ENCODE measurements around the gene OBSL1.
A peak's percentile ranks its signal among the peaks of the same experiment; 100 is the strongest.

Gene OBSL1

DNA sequence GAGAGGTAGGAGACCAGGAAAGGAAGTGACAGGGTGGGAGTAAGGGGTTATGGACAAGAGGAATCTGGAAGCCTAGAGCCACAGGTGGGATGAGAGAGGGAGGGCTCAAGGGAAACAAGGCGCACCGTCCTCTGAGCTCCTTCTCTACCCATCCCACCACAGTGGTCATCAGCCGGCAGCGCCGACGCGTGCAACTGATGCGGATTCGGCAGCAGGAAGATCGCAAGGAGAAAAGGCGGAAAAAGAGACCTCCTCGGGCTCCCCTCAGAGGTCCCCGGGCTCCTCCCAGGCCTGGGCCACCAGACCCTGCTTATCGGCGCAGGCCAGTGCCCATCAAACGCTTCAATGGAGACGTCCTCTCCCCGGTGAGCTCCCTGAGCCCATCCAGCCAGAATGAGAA, 22.3 kb downstream of the OBSL1 start:
- DNase-seq: no peak

- DNase-seq: no peak
Measured at GRCh38 chr2:219547621-219548020, 23.7 kb downstream of the OBSL1 start.

- no peak for DNase-seq
Measured at GRCh38 chr2:219545943-219546352, 25.4 kb downstream of the OBSL1 start.

DNA sequence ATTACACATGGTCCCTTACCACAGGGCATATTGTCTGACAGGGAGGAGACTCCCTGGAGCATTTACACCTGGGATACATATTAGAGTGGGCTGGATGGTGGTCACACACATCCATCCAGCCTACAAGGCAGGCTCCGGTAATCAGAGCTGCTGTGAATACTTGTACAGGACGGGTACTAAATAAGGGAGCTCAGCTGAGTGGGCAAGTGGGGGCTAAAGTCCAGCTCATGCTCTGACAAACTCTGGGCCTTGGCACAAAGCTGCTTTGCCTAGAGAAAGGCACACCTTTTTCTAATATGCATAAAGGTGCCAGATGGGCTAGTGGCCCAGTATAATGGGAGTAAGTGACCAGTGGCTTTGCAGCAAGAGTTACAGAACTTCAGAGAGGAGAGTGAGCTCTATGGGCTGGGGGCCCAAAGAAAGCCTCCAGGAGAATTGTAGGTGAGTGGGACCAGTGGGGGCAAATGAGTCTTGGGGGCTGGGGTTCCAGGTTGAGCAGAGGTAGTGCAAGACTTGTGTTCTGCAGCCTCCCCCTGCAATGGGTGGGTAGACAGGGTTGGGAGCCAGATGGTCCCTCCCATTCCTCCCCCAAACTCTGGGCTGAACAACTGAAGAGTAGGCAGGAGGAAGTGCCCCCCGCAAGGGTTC, 25.9 kb downstream of the OBSL1 start:
- no peak for DNase-seq

DNA sequence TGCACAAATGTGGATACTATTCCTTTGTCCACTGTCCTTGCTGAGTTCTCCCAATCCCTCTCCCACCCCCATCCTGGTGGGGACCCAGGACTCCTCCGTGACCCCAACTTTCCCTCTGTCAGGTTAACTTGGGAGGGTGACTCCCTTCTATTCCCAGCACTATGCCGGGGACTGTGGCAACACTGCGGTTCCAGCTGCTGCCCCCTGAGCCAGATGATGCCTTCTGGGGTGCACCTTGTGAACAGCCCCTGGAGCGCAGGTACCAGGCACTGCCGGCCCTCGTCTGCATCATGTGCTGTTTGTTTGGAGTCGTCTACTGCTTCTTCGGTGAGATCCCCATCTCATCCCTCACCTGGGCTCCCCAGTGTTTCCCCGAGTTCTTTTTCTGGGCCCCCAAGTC, 26.8 kb downstream of the OBSL1 start:
- DNase-seq: no peak

DNA sequence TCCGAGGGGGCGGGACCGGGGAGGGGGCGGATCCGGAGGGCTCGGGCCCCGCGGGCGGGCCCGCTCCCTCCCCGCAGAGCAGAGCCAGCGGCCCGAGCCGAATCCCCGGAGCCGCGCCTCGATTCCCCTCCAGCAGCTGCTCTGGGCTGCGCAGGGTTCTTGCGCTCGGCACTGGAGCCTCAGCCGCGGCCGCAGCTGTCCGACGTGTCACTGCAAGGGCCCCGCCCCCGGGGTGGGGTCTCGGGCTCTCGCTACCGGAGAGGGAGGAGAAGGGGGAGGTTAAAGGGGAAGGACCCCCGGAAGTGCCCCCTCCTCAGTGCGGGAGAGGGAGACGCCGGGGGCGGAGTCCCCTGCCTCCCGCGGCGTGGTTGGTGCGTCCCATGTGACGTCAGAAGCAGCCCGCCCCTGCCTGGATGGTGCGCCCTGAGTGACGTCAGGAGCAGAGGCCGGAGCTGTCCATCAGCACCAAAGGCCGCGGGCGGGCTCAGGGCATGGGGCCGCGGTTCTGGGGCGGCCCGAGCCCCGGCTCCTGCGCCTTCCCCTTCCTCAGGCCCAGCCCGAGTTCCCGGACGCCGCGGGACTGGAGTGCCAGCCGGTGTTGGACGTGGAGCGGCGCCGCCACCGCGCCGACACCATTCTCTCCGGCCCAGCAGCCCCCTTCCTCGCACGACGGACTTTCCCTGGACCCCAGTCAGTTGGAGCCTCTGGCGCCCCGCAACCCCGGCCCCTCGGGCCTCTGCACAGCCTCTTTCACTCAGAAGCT, 27.6 kb downstream of the OBSL1 start, which contains the start of the genes CHPF and TMEM198:
TSS of gene CHPF (minus strand) at position 214 of the 763 bp plus-strand sequence. CDS start 271 bp downstream, outside the sequence.
TSS of gene TMEM198 (plus strand) at position 433 of the 763 bp plus-strand sequence. CDS start 700 bp downstream, outside the sequence.
- peak; percentile 90 to 91 for DNase-seq

DNA sequence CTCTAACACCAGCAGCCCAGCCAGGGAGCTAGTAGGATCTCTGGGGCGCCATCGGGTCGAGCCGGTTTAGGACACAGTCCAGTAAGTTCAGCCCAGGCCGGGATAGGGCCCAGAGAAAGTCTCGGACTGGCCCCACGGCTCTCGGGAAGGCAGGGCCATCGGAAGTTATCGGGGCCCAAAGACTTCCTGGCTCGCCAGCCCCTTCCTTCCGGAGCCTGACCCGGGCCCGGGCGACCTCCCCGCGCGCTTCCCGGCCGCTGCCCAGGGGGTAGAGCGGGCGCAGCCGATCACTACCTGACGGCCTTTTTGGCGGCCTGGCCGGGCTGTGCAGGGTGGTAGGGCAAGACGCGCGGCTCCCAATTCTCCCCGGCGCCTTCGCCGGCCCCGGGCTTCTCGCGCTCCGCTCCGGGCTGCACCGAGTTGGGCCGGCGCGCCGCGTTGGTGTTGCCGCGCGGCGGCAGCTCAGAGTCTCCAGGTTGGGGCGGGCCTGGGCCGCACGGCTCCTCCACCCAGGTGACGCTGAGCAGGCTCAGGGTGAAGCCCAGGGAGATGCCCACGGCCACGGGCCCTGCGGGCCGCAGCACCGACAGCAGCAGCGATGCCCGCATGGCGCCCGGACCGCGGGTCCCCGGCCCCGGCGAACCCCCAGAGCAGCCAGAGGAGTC, 28.3 kb downstream of the OBSL1 start:
- DNase-seq: no peak

GRCh38 chr2:219541611-219542180, 29.6 kb downstream of the OBSL1 start:
- DNase-seq: peak; percentile 83 to 88

DNA sequence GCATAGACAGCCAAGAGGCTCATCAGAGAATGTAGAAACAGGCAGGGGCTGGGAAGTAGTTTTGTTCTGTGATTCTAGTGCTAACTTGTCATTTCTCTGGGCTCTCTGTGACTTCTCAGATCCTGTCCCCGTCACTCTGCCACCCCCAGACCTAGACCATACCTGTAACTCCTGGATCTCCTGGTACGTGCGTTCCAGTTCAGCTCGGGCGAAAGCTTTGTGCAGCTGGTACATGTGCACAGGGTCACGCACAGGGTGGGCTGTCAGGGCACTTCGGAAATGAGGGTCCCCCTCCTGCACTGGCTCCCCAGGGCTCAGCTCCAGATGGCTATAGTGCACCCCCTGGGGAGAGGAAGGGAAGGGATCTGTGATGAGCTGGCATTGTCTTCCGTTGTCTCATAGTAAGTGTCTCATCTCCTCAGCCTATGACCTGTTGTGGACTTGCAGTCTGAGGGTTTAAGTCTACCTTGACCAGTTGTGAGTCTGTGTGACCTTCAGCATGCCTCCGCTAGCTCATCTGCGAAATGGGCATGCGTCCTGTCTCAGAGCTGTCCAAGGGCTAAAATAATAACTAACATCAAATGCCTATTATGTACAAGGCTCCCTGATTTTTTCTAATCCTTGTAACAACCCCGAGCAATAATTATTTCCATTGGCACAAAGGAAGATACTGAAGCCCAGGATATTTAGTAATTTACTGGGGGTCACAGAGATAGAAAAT, 30.4 kb downstream of the OBSL1 start:
- DNase-seq: no peak

DNA sequence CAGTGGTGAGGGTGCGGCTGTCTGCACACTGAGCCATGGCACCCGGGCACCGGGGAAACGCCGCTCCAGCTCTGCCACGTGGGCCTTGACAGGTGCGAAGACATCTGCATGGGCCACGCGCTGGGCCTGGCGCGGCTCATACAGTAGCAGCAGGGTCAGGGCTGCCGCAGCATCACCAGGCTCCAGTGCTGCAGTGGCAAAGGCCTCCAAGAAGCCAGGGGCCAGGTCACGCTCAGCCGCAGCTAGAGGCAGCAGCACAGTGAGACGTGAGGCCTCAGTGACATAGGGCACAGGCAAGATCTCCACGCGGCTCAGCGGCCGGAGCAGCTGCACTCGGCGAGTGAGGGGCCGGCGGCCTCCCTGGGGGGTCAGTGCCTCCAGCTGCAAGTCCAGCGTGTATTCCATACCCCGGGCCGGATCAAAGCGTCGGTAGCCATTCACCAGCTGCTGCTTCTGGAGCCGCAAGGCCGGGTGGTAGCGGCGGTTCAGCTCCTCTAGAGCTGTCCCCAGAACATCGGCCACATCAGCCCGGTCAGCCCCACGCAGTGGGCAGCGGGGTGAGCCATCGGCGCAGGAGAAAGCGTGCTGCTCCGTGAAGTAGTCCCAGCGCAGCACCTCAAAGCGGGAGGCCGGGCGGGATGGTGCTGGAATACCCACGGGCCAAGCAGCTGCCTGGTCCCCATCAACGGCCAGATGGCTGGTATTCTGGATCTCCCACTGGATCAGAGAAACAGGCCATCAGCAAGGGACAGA, 31.2 kb downstream of the OBSL1 start:
- DNase-seq: no peak

- DNase-seq: no peak
Measured at GRCh38 chr2:219538956-219539788, 32.2 kb downstream of the OBSL1 start.

DNA sequence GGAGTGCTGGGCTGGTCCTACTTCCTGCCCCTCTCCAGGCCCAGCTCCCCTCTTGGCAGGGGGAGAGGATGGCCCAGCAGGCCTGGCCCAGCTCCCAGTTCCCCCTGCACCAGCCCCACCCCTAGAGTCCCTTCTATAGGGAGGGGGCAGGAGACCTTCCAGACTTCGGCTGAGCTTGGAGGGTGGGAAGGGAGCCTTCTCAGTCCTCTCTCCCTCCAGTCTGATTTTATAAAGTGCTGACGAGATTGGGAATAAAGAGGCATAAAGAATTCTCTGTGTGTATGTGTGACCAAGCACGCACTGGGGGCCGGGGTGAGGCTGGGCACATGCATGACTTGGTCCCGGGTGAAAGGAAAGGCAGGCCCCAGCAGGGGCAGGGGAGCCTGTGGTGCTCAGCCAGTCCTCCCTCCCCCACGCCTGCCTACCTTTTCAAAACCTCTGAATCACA, 32.8 kb downstream of the OBSL1 start:
- DNase-seq: no peak

DNA sequence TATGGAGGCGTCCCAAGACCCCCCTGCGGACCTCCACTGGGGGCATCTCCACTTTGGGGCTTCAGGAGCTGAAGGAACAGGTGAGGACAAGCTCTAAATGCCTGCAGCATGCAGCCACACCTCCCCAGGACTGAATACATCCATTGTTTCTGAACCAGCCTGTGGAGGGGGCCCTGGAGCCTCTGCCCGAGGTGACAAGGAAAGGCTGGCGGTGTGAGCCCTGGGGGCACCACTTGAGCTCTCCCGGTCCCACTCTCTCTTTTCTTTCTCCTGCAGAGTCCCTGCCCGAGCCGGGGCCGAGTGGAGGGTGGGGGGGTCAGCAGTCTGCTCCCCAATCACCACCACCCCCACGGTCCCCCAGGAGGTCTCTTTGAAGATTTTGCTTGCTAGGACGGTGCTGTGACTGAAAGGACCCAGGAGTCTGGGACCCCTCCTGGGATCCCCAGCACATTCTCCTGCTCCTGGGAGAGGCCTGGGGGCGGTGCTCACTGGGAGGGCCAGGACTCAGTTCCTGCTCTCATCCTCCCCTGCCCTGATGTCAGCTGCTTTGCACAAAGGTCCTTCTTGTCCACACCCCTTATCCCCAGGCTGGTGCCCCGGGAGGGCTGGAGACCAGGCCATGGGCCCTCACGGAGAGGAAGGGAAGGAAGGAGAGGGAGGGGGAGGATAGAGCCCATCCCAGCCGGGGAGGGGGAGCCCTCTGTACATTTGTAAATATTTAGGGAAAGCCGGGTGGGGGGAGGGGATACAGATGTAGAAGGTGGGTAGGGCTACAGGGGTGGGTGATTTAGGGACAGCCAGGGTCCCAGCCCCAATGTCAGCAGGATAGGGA, 33.5 kb downstream of the OBSL1 start:
- no peak for DNase-seq

GRCh38 chr2:219536967-219537366, 34.4 kb downstream of the OBSL1 start:
- DNase-seq: no peak

GRCh38 chr2:219536425-219536824, 34.9 kb downstream of the OBSL1 start:
- DNase-seq: no peak

GRCh38 chr2:219533930-219534661, 37.2 kb downstream of the OBSL1 start:
- DNase-seq: no peak

- DNase-seq: no peak
Measured at GRCh38 chr2:219532378-219532649, 39.0 kb downstream of the OBSL1 start.

DNA sequence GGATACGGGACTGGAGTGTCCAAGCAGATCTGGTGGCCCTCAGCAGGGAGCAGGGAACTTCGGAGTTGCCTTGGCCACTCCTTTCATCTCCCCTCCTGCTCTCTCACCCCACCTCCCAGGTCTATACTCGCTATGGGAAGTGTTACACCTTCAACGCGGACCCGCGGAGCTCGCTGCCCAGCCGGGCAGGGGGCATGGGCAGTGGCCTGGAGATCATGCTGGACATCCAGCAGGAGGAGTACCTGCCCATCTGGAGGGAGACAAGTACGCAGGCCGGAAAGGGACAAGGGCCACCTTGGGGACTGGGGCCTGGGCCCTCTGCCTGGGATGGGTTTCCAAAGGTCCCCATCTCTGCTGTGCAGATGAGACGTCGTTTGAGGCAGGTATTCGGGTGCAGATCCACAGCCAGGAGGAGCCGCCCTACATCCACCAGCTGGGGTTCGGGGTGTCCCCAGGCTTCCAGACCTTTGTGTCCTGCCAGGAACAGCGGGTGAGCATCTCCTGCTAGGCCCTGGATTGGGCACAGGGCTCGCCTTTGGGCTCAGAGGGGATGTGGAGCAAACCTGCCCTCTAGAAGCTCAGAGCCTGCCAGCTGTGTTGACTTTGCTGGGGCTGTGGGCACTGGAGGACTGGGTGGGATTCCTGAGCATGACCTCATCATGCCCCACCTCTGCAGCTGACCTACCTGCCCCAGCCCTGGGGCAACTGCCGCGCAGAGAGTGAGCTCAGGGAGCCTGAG, 39.5 kb downstream of the OBSL1 start:
- DNase-seq: no peak

Measured in activated CD4-positive, alpha-beta T cell treated with anti-CD3 and anti-CD28 coated beads for 4 hours (primary cell).